Nephron (organoid): ENCODE data around the gene BCL2L13.
A peak's percentile ranks its signal among the peaks of the same experiment; 100 is the strongest.

ENCODE experiments used
- H3K27ac Mint-ChIP-seq, 3 experiments: 2 replicates each; pipeline ENCODE4 v1.8.0; 2020; ENCODE audit warnings: mixed read lengths in 3 of 3, mild to moderate bottlenecking in 2 of 3, moderate library complexity in 1 of 3
- H3K27me3 Mint-ChIP-seq: 2 replicates; pipeline ENCODE4 v1.8.0; 2021; ENCODE audit warnings: low read depth, mild to moderate bottlenecking, moderate library complexity, mixed read lengths
- H3K36me3 Mint-ChIP-seq: 2 replicates; pipeline ENCODE4 v1.8.0; 2020; ENCODE audit warnings: low read depth, mixed read lengths
- H3K4me1 Mint-ChIP-seq: 2 replicates; pipeline ENCODE4 v1.8.0; 2020; ENCODE audit warnings: mixed read lengths
- H3K4me3 Mint-ChIP-seq, 3 experiments: 2 replicates each; pipeline ENCODE4 v1.8.0; 2020; ENCODE audit warnings: mild to moderate bottlenecking in 3 of 3, mixed read lengths in 3 of 3, moderate library complexity in 2 of 3
- H3K9me3 Mint-ChIP-seq: 2 replicates; pipeline ENCODE4 v1.8.0; 2020; ENCODE audit warnings: mixed read lengths
- TF ChIP-seq, protein P1 (sequence below), 3 experiments: fragments of 200-600 bp; sonication (generic); IDR thresholded peaks; one replicate each; pipeline ENCODE4 v1.5.0; 2021; ENCODE audit warnings: antibody characterized with exemption in 3 of 3; ENCODE audit not compliant: unreplicated experiment in 3 of 3

BCL2L13 gene

DNA sequence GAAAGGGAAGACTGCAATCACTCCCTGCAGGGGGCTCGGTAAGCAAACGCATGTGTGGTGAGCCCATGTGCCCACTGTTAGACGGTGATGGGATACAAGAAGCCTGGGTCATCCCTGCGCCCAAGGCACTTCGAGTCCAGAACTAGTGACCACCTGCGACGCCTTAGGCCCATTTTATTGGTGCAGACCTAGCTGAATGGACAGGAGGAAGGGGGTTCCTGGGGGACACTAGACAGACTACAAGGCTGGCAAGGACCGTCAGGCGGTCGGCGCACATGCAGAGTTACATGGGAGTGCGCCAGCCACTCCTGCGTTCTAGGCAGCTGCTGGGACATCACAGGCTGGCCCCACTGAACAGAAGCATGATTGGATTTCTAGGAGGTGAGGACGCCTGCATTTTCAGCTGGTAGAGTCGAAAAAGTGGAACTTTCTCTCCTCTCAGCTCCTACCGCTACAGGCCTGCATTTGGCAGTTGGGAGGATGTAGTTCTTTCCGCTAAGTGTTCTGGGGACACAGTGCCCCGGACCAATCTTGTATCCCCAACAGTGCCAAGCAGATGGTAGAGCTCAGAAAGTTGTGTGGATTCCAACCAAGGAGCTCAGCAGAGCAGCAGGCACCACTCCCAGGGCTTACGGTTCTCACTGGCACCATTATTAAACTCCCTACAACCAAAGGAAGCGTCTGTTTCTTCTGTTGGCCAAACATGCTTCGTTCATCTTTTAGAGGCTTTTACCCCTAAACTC is 100.0 kb downstream of the BCL2L13 start:
- Mint-ChIP-seq H3K27me3 (no peaks in the 10 kb centered on the region), H3K4me1 (no peaks in the 10 kb centered on the region), H3K9me3 (no peaks in the 10 kb centered on the region), H3K36me3 (peaks cover 3% of the 10 kb centered on the region), H3K27ac (no peak overlapping the region), H3K4me3 (no peak overlapping the region)
- TF ChIP-seq, protein P1, sequence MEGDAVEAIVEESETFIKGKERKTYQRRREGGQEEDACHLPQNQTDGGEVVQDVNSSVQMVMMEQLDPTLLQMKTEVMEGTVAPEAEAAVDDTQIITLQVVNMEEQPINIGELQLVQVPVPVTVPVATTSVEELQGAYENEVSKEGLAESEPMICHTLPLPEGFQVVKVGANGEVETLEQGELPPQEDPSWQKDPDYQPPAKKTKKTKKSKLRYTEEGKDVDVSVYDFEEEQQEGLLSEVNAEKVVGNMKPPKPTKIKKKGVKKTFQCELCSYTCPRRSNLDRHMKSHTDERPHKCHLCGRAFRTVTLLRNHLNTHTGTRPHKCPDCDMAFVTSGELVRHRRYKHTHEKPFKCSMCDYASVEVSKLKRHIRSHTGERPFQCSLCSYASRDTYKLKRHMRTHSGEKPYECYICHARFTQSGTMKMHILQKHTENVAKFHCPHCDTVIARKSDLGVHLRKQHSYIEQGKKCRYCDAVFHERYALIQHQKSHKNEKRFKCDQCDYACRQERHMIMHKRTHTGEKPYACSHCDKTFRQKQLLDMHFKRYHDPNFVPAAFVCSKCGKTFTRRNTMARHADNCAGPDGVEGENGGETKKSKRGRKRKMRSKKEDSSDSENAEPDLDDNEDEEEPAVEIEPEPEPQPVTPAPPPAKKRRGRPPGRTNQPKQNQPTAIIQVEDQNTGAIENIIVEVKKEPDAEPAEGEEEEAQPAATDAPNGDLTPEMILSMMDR (IDR thresholded peaks at IDR 0.05; ENCODE audit: unreplicated experiment in 3 of 3), result no peak

DNA sequence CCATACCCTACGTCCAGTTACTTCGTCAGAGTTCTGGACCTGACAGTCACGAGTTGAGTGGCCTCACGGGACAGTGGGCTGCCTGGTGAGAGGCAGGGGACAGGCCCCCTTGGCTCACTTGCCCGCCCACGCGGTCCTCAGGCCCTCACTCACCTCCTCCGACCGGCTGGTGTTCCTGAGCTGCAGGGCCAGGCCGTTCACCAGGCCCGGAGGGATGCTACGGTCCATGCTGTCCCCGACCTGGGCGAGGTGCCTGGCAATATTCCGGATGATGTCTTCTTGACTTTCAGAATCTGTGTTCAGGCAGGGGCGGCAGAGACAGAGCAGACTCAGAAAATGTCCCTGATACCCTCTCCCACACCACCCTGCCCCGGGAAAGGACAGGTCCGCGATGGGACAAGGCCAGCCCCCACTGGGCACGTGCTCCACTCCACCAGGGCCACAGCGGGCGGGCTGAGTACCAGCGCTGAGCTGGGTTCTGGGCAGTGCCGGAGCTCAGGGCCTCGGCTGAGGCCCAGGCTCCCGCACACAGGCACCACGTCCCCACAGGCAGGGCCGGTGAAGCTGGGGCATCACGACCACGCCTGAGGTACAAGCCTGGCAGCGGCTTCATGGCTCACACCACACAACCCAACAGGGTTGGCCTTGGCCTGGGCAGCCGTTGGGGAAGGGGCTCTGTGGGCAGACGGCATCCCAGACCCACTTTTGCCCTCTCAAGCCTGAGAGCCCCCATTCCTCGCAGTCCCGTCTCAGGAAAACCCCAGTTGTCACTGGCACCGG is 100.8 kb downstream of the BCL2L13 start:
- no peaks in the 10 kb centered on the region for H3K4me1 Mint-ChIP-seq
- no peak overlapping the region for H3K4me3 Mint-ChIP-seq
- H3K36me3 Mint-ChIP-seq, result no peaks in the 10 kb centered on the region
- H3K27ac Mint-ChIP-seq, result no peak overlapping the region
- H3K27me3 Mint-ChIP-seq, result no peaks in the 10 kb centered on the region
- H3K9me3 Mint-ChIP-seq, result no peaks in the 10 kb centered on the region
- TF ChIP-seq, protein P1 (IDR thresholded peaks at IDR 0.05; ENCODE audit: unreplicated experiment in 3 of 3), result no peak

DNA sequence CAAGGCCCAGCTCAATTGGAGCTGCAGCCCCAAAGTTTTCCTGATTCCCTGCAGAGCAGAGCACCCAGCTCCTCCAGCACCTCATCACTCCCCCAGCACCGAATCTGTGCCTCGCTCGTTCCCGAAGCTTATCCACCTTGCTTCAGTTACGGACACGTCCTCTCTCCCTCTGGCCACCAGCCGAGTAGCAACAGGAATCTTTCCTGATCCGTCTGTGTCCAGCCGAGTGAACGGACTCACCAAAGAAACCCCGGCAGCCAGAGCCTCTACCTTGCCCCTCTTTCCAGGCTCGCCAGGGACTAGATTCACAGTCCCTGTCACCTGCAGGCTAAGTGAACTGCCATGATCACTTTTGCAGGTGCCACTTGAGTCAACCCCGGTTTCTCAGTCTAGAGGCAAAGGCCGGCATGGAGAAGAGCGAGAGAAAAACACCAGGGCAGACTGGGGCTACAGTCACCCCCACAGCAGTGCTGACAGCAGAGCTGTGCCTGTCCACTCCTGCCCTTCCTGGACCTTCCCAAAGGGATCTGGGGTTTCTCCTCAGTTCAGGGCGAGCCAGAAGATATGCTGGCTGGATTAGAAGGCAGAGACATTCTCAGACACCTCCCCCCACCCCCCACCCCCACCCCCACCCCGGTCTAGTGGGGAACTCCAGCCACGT is 103.4 kb downstream of the BCL2L13 start:
- Mint-ChIP-seq H3K4me1 (no peaks in the 10 kb centered on the region), H3K9me3 (no peaks in the 10 kb centered on the region), H3K27ac (no peak overlapping the region), H3K4me3 (no peak overlapping the region), H3K27me3 (no peaks in the 10 kb centered on the region), H3K36me3 (no peaks in the 10 kb centered on the region)
- TF ChIP-seq, protein P1 (IDR thresholded peaks at IDR 0.05; ENCODE audit: unreplicated experiment in 3 of 3), result no peak

DNA sequence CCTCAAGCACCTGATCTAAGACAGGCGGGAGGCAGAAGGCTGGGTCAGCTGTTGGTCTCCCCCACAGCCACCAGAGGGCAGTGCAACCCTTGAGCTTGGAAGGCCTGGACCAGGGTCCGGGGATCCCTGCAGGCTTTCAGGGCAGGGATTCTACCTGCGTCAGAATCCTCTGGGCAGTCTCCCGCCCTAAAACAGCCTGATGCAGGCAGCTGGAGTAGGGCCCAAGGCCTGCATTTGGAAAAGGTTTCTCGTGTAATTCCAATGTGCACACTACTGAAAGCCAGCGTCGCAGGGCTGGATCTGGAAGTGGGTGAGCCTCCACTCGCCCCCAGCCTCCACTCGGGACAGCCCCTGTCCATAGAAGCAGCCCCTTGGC is 104.0 kb downstream of the BCL2L13 start:
- H3K4me1 Mint-ChIP-seq, result no peaks in the 10 kb centered on the region
- no peaks in the 10 kb centered on the region for H3K36me3 Mint-ChIP-seq
- no peaks in the 10 kb centered on the region for H3K27me3 Mint-ChIP-seq
- TF ChIP-seq, protein P1 (IDR thresholded peaks at IDR 0.05; ENCODE audit: unreplicated experiment in 3 of 3), result peak; percentile 77 to 81 (median 78)
- H3K4me3 Mint-ChIP-seq, result no peak overlapping the region
- no peak overlapping the region for H3K27ac Mint-ChIP-seq
- H3K9me3 Mint-ChIP-seq, result no peaks in the 10 kb centered on the region

DNA sequence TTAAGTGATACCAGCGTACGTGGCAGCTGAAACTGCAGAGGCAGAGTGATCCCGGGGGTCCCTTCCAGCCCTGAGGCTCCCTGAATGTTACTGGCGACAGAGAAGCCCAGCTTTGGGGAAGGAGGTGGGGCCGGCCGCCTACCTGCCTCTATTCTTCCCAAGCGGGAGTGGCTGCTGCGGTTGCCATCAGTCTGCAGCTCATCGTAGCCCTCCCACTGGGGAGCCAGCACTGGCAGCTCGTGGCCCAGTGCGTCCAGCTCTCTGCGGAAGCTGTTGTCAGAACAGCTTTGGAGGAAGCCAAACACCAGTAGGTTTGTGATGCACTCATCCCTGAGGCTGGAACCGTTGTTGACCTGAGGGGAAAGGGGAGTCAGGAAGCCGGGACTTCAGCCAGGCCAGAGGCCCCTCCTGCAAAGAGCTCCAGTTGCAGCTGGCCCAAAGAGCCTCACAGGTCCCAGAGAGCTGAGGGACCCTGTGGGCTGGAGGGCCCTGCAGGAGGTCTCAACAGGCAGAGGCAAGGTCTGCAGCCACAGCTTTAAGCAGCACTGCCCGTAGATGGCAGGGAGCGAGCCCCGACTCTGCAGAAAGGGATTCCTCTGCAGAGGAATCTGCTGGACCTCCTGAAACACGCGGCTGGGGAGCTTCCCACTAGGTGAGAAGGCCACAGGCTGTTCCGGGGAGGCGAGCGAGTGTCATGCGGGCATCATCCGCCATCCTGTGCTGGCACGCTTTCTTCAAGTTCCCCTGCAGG is 105.3 kb downstream of the BCL2L13 start:
- Mint-ChIP-seq H3K27me3 (no peaks in the 10 kb centered on the region), H3K36me3 (no peaks in the 10 kb centered on the region), H3K4me3 (no peak overlapping the region), H3K4me1 (no peaks in the 10 kb centered on the region), H3K27ac (no peak overlapping the region), H3K9me3 (no peaks in the 10 kb centered on the region)
- TF ChIP-seq, protein P1 (IDR thresholded peaks at IDR 0.05; ENCODE audit: unreplicated experiment in 3 of 3), result no peak
